ENCODE measurements around the gene RNASE3.
"Not testable (repeated sequence)": the region's sequence is repeated elsewhere in the genome, so short reads cannot be mapped to it uniquely, and the experiment has no call there.

The RNASE3 gene

DNA sequence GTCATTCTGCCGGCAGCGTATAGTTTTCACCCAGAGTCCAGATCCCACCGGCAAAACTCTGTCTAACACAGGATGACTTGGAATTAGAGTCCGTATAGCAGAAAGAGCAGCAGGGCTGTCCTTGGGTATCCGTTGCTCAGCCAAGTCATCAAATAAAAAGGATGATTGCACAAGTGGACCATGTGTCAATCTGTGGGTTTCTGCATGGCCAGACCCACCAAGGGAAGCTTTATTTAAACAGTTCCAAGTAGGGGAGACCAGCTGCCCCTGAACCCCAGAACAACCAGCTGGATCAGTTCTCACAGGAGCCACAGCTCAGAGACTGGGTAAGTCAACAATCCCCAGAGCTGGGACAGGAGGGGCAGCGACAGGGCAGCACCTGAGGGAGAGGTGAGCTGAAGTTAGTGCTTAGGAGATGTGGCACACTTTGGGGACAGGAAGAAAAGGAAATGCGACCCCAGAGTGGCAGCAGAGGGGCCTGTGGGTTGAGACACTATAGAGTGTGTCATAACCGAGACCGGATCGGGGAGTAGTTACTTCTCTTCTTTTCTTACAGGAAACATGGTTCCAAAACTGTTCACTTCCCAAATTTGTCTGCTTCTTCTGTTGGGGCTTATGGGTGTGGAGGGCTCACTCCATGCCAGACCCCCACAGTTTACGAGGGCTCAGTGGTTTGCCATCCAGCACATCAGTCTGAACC, at the start of gene RNASE3:
Gene RNASE3 (plus strand): TSS at position 260 of the 700 bp plus-strand sequence. CDS start 302 bp downstream, at position 562.
- not testable (repeated sequence) for DNase-seq

DNA sequence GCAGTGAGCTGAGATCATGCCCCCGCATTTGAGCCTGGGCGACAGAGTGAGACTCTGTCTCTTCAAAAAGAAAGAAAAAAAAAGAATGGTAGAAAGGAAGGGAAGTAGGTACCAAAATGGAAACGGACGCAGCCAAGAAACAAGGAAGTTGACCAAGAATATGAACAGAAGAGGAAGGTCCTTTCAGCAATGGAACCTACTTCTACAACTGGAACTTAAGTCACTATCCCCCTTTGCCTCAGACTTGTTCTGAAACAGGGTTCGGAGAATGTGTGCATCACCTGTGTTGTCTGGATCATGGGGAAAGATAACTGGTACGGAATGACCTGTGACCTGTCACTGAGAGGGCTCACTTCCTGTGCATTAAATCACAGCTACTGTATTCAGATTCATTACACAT, 44.6 kb upstream of the RNASE3 start:
- DNase-seq = no peak

DNA sequence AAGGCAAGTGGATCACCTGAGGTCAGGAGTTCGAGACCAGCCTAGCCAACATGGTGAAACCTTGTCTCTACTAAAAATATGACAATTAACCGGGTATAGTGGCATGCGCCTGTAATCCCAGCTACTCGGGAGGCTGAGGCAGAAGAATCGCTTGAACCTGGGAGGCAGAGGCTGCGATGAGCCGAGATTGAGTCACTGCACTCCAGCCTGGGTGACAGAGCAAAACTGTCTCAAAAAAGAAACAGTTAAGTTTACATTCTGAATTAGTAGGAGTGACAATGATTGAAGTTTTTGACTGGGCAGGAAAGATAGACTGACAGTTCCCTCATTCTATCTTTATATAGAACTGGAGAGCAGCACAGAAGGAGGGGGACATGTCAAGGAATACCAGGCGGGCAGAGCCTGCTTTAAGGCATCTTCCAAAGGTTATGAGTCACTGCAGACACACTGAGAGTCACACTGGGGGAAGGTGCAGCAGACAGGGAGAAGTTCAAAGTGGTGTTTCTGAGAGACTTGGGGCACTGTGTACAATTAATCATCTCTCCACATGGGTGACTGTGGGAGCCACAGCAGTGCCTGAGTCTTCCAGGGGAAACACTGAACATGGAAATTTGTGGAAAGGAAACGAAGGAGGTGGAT, 42.8 kb upstream of the RNASE3 start:
- DNase-seq = no peak

DNA sequence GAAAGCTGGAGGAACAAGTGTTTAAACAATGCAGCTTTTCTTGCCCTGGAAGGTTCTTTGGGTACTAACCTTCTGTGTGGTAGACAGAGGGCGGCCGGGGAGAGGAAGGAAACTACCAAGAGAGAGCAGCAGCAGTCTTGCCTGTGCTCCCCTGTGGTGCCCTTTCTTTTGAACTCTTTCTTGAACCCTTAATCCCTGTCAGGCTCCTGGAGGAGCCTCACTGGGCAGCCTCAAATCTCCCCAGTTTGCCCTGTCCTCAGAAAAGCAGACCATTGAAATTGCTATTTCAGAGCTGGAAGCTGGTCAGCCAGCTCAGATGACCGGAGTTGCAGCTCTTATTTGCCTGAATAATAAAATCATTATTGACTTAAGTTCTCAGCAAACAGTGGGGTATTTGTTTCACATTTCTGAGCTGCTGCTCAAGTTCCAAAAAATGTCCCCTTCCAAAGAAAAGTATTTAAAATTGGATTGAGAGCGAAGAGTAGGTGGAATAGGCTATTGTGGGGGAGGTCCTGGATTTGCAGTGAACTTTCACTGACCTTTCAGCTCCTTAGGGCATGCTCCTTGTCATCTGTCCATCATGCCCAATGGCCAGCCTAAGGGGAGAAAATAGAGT, 42.1 kb upstream of the RNASE3 start:
- DNase-seq = no peak

DNA sequence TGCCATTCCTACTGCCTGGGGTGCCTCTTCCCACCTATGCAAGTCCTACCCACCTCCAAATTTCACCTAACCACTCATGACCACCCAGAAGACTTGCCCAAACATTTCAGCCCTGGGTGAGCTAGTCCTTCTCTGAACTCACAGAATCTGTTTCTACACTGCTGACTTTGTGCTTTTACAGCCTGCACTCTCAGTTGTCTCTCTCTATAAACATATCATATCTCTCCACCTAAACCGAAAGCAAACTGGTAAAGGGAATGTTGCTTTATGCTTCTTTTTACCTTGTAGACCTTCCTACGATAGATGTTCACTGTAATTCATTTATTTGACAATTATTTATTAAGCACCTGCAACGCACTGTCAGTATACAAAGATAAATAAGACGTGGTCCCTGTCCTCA, 38.1 kb upstream of the RNASE3 start:
- no peak for DNase-seq

DNA sequence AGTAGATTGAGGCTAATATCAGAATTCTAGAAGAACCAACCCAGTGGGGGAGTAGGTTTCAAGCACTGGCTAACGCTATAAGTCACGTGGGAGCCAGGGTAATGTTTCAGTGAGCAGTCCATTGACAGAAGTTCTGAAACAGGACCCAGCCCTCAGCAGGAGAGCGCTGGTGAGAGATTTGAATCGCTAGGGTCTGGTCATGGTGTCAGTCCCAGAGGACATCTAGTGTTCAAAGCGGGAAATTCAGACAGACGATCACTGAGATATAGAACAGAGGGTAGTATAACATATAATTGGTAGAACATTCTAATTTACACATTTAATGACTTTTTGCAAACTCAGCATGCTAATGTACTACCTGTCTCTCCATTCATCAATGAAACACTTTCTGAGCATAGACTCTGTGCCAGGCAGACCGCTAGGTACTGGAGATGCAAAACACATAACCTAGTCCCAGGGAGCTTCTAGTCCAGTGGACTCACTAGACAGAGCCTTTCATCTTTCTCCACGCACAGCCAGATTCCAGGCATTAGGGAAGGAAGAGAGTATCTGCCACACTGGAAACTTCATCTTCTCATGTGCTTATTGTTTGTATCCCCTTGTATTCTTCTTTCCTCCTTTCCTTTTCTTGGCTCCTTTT, 35.4 kb upstream of the RNASE3 start:
- peak; percentile 30 for DNase-seq

DNA sequence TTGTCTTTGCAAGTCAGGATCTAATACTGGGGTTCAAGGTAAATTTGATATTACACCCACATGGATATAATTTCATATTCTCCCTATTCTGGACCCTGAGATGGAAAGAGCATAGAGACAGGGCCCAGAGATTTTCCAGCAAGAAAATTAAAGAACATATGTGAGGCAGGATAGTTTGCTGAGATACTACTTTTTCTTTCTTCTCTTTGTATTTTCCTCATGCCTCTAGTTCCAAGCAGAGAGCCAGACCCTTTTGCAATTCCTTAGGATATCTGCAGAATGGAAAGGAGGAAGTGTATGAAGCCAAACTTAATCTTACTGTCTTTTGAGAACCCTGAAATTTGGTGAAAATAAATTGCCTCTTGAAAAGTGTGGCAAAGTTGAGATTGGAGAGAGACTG, 34.0 kb upstream of the RNASE3 start:
- no peak for DNase-seq

DNA sequence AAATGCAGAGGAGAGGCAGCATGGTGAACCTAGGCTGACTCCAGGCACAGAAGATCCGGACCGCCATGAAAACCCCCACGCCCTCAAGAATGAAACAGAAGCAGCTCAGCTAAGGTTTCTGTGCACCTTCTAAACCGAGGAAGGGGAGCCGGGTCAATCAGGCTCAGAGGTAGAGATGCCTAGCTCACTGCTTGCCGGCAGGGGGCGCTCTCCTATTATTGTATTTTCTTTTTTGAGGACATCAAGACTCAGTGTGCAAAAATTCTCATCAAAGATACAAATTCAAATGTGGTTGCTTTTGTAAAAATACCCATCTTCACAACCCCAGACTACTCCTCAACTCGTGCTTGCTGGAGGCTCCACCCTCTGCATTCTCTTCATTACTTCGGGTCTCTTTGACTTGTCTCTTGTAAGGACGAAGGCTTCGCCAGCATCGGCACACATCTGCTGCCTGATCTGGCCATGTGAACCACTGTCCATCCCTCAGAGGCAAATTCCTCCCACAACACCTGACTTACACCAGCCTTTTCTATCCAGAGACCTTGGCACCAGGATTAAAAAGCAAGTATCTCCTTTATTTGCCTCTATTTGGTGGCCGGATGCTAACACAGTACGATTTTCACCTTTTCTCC, 33.4 kb upstream of the RNASE3 start:
- DNase-seq = peak; percentile 52

DNA sequence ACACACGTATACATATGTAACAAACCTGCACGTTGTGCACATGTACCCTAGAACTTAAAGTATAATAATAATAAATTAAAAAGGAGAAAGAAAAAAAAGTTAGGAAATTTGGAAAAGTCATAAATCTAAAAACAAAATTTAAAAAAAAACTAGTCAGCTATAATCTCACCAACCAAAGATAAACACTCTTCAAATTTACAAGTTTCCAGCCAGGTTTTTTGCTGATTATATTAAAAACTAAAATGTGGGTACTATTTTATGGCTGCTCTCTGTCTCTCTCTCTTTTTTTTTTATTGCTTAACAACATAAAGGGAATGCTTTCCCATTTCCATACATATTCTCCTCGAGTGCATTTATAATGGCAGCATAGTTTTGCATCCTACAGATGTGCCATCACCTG, 25.0 kb upstream of the RNASE3 start:
- DNase-seq = no peak

DNA sequence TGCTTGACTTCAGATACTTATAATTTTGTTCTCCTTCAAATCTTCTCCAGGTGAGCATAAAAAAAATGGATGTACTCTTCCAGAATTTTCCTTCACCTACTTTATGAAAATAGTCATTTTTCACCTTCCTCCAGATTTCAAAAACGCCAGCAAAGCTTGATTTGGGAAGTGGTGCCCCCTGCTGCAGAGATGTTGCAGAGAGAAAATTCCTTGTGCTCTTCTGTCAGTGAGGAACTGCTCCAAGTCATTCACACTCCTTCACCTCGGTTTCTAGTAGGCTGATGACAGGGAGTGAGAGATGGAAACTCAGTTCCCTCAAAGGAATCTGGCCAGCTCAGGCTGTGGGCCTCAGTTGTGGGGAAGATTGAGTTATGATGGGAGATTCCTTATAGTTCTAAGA, 24.2 kb upstream of the RNASE3 start:
- DNase-seq = no peak

DNA sequence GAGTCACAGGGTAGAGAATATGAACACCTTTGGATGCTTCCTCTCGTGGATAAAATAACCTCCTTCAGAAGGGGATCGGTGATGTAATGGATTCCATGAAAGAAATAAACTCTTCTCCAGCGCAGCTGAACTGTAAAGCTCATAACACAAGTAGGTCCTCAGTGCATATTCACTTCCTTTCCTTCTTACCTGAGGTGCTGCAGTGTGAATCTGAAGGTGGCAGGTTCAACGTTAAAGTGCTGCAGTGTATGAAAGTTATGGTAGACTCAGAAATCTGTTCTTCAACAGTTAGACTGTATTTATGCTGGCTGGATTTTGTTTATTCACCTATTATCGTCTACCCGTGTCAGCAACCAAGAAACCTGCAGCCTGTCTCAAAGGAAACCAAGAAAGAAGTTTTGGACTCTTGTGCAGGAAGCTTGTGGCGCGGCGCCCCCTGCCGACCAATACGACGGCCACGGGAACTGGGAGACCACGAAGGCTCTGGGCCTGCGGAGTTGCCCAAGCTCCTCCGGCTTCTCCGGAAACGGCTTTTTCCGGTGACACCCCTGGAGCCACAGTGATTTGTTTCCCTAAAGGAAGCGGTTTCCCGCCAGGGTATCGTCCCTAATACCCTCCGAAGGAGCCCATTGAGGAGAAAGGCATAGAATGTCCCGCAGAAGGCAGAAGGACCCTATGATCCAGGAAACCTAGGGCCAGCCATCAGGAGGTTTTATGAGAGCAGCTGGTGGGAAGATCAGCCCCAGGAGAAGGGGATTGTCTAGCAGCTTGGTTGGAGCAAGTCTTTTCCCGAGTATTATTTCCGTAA, 17.6 kb upstream of the RNASE3 start:
- no peak for DNase-seq

DNA sequence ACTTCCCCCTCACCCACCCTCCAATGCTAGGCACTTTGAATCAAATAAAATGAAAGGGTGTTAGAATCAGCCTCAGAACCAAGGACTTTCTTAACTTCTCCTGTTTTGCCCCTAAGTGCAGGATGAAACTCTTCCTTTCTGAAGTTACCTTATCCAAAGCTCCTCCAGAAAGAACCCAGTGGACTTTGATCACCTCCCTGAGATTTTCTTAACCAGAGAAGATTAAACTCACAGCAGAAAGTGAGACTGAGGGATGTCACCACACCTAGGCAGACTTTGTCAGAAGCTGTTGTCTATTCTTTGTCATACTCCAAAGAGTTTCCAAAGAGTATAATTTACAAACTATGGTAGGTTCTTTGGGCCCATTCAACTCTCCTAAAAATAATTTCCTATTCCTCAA, 14.2 kb upstream of the RNASE3 start:
- no peak for DNase-seq

DNA sequence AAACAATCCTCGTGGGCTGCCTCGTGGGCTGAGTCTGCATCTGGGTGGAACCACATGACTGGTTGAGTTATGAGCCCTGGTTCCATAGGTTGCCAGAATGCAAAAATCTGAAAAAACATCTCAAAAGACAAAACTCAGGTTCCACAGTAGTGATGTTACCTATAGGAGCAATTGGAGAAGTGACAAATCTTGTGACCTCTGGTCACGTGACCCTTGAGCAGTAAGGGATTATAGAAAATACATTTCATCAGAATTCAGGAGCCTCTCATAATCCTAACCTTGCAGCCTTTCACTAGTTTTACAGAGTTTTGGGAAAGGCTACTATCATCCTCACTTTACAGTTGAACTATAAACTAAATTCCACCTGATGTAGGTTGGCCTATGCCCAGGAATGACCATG, 12.5 kb upstream of the RNASE3 start:
- DNase-seq = no peak

DNA sequence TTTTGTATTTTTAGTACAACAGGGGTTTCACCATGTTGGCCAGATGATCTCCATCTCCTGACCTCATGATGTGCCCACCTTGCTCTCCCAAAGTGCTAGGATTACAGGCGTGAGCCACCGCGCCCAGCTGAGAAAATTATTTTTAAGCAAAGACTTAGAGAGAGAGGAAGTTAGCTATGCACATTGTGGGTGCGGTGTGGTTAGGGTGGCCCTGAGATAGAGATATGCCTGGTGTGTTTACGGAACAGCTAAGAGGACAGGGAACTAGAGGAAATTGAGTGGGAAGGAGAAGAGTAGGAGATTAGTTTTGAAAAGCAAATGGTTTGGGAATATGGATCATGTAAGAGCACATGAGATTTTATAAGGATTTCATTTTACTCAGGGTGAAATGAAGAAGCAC, 10.0 kb upstream of the RNASE3 start:
- not testable (repeated sequence) for DNase-seq

DNA sequence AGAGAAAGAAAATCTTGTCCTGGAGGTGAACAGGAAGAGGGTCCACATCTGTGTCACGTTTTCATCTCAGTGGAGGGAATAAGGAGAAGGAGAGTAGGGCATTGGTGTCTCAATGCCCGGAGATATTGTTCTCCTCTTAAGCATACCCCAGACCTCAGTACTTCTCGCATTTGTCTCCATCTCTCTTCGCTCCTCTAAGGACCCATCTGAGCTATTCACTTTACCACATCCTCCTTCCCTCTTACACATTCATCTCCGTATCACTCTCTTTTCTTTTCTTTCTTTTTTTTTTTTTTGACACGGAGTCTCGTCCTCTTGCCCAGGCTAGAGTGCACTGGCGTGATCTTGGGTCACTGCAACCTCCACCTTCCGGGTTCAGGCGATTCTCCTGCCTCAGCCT, 8.4 kb upstream of the RNASE3 start:
- DNase-seq = not testable (repeated sequence)

DNA sequence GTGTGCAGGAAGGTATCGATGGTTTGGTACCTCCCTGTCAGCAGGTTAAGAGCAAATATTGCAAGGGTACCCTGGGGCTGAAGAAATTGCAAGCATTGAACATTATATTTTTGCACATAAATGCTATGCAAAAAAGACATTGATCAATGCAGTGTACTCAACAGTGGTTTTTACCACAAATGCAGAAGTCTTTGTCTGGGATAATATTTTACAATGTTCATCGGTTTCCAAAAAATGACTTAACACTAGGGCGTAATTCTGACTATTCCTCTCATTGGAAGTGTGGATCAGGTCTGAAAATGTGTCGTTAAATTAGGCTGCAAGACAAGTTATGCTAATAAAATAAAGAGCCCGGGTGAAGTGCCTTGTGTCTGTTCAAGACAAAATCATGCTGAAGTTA, 2.8 kb upstream of the RNASE3 start:
- DNase-seq = not testable (repeated sequence)

DNA sequence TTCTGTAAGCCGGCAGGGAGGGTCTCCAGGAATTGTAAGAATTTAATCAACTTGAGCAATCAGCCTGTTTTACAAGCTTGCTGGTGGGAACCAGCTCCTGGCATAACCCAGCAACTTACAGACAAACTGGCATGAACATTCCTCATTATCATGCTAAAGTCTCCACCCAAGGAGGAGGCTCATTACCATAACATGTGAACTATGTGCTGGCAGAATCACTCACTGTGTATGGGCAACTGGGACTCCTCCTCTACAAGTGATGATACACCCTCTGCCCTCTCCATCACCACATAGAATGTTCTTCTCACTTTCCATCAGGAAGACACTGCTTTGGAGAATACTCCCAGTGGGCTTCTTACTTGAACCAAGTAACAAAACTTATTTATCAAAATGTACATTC, 4.1 kb downstream of the RNASE3 start:
- not testable (repeated sequence) for DNase-seq

DNA sequence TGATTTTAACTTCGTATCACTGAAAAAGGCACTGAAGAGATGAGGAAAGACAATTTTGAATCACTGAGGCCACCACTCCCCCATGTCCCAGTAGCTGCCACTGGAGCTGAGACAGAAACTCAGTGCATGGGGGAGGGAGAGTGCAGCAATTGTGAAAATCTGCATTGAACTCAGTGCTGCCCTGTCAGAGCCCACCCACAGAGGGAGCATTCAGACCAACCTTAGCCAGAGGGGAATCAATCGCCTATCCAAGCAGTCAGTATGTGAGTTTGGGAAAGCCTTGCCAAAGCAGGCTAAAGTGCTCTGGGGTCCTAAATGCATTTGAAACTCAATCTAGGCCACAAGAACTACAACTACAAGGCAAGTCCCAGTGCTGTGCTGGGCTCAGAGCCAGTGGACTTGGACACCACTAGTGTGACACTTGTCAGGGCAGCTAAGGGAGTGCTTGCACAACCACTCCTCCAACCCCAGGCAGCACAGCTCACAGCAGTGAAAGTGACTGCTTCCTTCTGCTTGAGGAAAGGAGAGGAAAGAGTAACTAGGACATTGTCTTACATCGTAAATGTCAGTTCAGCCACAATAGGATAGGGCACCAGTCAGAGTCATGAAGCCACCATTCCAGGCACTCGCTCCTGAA, 13.3 kb downstream of the RNASE3 start:
- no peak for DNase-seq

DNA sequence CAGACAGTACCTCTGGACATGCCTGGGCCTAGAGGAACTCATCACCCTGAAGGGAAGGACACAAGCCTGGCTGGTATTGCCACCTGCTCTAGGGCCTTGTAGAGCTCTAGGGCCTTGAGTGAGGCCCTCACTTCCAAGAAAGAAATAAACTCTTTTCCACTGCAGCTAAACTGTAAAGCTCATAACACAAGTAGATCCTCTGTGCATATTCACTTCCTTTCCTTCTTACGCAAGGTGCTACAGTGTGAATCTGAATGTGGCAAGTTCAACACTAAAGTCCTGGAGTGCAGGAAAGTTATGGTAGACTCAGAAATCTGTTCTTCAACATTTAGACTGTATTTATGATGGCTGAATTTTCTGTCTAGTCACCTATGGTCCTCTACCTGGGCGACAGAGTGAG, 14.5 kb downstream of the RNASE3 start:
- DNase-seq = no peak

DNA sequence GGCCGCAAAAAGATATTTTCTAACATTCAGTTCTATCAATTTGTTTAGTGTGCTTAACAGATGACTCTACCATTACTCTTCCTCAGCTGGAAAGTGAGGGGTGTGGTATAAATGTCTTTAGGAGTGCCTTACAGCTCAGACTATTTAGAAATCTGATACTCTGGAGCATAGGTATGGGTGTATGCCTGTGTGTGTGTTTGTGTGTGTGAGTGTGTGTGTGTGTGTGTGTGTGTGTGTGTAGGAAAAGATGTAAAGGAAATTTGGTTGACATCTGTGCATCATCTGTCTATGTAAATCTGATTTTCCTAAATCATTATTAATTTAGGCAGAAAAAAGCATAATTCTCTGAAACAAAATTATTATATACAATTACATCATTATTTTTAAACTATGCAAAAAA, 16.0 kb downstream of the RNASE3 start:
- no peak for DNase-seq

DNA sequence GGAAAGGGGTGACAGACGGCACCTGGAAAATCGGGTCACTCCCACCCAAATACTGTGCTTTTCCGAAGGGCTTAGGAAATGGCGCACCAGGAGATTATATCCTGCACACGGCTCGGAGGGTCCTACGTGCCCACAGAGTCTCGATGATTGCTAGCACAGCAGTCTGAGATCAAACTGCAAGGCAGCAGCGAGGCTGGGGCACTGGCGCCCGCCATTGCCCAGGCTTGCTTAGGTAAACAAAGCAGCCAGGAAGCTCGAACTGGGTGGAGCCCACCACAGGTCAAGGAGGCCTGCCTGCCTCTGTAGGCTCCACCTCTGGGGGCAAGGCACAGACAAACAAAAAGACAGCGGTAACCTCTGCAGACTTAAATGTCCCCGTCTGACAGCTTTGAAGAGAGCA, 19.6 kb downstream of the RNASE3 start:
- not testable (repeated sequence) for DNase-seq

Data from NCI-H1694 (cell line).